Stimulated activated CD4-positive, alpha-beta T cell treated with anti-CD3 and anti-CD28 coated beads, Interleukin-15, amount 100 ng/mL, for 1 hour (primary cell): Measurements from ENCODE around the gene LSM3.
"Not testable (repeated sequence)": the region's sequence is repeated elsewhere in the genome, so short reads cannot be mapped to it uniquely, and the experiment has no call there.

ENCODE experiments used
- DNase-seq, 2 donors: peaks; one replicate each; pipeline ENCODE4 v3.0.0-alpha.2; 2020; ENCODE audit warnings: low read depth in 1 of 2, low spot score in 1 of 2

LSM3 gene

GRCh38 chr3:14216257-14217048, 37.8 kb downstream of the LSM3 start:
- DNase-seq = peak; percentile 7 to 40

DNA sequence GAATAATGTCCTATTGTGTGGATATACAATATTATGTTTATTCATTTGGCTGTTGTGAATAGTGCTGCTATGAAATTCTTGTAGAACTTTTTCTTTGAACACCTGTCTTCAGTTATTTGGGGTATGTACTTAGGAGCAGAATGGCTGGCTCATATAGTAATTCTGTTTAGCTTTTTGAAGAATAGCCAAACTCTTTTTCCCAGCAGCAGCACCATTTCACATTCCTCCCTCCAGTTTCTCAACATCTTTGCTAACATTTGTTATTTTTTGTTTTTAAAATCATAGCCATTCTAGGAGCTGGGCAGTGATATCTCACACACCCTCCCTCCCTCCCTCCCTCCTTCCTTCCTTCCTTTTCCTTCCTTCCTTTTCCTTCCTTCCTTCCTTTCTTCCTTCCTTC, 39.7 kb downstream of the LSM3 start:
- DNase-seq = no peak

- no peak for DNase-seq
These were observed 42.3 kb downstream of the LSM3 start for GRCh38 chr3:14220933-14221332.

- no peak for DNase-seq
These were observed 43.3 kb downstream of the LSM3 start for GRCh38 chr3:14221902-14222301.

DNA sequence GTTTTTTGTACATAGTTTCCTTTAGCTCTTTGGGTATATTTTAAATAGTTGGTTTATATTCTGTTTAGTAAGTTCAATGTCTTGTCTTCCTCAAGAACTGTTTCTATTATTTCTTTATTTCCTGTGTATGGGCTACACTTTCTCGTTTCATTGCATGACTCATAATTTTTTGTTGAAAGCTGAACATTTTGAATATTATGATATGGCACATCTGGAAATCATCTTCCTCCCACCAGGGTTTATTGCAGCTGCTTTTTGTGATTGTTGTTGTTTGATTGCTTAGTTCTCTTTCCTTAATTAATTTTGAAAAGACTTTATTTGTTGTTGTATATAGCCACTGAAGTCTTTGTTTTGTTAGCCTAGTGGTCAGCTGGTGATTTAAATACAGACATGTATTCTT, 43.8 kb downstream of the LSM3 start:
- DNase-seq = no peak

DNA sequence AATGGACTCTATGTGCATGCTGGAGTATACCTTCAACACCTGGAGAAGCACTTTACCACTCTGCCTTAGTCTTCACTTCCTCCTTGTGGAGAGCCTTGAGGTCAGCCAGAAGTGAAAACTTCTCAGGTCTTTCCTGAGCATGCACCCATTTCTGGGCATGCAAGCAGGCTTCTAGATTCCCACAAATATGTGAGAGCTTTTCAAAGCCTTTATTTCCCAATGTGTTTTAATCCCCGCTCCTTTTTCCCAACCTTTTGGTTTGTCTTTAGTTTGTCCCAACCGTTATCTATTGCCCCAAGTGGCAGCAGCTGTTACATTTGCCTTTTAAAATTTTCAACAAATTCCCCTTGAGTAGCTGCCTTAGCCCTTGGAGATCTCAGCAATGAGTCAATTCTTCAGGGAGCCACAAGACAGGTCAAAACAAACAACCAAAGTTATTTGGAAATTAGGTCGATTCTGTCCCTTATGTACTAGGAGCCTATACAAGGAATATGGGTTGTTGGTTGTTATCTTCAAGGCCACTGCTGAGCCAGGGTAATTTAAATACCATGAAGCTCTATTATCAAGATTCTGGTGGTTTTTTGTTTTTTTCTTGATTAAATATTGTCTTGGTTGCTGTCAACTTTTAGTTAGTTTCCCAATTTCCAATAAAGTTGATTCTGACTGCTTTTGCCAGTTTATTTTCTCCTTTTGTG, 44.4 kb downstream of the LSM3 start:
- DNase-seq = no peak

DNA sequence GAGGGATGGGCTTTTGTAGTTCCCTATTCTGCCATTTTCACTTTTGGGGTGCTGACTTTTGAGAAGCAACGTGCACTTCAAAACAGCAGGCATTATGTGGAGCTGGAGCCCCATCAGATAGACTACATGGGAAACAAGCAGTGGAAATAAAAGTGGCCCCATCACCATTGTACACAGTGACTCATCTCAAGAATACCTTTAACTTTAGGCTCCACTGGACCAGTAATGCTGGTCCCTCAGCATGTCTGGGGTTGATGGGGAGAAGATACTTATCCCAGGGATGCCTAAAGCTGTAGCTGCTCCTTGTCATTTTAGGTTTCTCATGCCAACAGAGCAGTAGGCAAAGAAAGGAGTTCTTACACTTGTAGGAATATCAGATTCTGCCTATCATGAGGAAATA, 45.0 kb downstream of the LSM3 start:
- DNase-seq = no peak

- DNase-seq = no peak
These were observed 46.3 kb downstream of the LSM3 start for GRCh38 chr3:14224895-14225294.

DNA sequence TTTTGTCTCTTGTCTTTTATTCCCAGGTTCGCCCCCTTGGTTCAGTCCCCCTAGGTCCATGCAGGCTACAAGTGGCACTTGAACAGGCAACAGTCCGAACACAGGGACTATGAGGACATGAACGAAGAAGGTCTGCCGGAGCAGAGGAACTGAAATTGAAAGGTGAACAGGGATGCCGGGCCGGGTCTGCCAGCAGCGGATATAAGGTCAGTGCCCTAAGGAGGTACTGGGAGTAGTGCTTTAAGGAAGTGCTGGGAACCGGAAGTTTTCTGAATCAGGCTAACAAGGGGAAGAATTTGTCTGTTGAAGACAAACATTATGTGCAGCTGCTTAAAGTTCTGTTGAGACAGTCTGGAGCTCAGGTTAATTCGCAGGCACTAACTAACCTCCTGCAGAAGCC, 46.8 kb downstream of the LSM3 start:
- DNase-seq = no peak

- DNase-seq = not testable (repeated sequence)
These were observed 47.7 kb downstream of the LSM3 start for GRCh38 chr3:14226351-14226750.

GRCh38 chr3:14227856-14228255, 49.2 kb downstream of the LSM3 start:
- no peak for DNase-seq

- no peak for DNase-seq
These were observed 50.3 kb downstream of the LSM3 start for GRCh38 chr3:14228681-14229470.

GRCh38 chr3:14229695-14230094, 51.1 kb downstream of the LSM3 start:
- DNase-seq = not testable (repeated sequence)

- no peak for DNase-seq
These were observed 52.1 kb downstream of the LSM3 start for GRCh38 chr3:14230729-14231128.

- no peak for DNase-seq
These were observed 52.8 kb downstream of the LSM3 start for GRCh38 chr3:14231145-14231990.

GRCh38 chr3:14231998-14232501, 53.4 kb downstream of the LSM3 start:
- no peak for DNase-seq

GRCh38 chr3:14234251-14235002, 55.8 kb downstream of the LSM3 start:
- no peak for DNase-seq

DNA sequence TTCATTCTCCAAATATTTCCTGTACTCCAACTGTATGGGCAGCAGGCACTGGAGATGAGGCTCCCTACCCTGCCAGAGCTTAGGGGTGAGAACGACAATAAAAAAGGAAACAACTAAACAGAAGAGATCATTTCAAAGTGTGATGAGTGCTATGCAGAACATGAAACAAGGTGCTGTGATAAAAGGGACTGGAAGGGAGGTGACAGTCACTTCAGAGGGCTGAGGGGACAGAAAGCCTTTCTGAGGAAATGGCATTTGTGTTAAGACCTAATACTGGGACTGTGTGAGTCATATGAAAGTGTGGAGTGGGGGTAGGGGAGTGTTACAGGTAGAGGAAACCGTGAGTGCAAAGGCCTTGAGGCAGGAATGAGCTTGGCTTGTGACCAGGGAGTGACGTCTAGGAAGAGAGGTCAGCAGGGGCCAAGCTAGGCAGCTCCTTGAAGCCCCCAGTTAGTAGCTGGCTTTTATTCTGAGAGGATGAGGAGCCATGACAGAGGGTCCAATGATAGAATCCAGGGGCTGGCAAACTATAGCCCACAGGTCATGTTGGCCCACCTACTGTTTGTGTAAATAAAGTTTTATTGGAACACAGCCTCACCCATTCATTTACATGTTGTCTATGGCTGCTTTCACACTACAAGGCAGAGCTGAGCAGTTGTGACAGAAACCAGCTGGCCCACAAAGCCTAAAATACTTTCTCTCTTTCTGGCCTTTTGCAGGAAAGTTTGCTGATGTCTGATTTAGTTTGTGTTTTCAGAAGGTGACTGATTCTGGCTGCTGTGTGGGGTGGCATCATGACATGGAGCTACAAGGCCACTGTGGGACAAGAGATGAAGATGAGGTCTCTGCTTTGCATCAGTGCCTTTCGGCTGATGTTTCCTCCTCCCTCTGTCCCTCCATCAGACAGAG, 56.6 kb downstream of the LSM3 start:
- DNase-seq = no peak

DNA sequence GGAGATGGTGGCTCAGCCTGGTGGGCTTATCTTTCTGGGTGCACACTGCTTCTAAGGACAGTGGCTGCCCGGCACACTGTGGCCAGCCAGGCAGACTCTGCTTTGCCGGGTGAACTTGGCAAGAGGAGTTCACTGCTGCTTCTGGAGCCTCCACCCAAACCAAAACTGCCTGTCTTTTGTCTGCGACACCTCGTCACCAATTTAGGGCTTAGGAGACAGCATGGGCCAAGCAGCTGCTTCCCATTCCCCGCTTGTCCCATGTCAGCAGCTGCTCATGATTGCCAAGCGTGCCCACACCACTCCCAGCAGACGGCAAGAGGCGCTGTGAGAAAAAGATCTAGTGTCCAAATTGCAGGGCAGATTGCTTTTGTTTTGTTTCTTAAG, 57.3 kb downstream of the LSM3 start:
- no peak for DNase-seq
